GM12872 (cell line): ENCODE measurements around the gene MARK3.

Source experiments
- CTCF ChIP-seq: IDR thresholded peaks from 3 replicates; pipeline ENCODE4 v1.5.1; 2011; ENCODE audit warnings: low read depth, mild to moderate bottlenecking, low read length, moderate library complexity; ENCODE audit not compliant: insufficient read depth

Gene MARK3

GRCh38 chr14:103552846-103553210 is 167.6 kb downstream of the MARK3 start:
- TF ChIP-seq CTCF: no peak
